Osteoblast (primary cell): ENCODE measurements around the gene ABHD12. TPM values are rescaled to one million over a fixed set of nuclear protein-coding genes. Genes with fewer than 3 reads are reported as not detected.
"Not testable (repeated sequence)": the region's sequence is repeated elsewhere in the genome, so short reads cannot be mapped to it uniquely, and the experiment has no call there.

Experiments
- DNase-seq: peaks from one replicate; pipeline ENCODE4 v3.0.0; 2011; ENCODE audit warnings: low spot score, mixed read lengths; ENCODE audit not compliant: insufficient read length; ENCODE audit errors: missing footprints
- H2AFZ ChIP-seq: 2 replicates; pipeline ENCODE4 v1.6.0; 2011; ENCODE audit warnings: mild to moderate bottlenecking, low read length
- H3K27ac ChIP-seq: 2 replicates; pipeline ENCODE4 v1.5.1; 2011; ENCODE audit warnings: mild to moderate bottlenecking, low read depth, low read length, moderate library complexity
- H3K27me3 ChIP-seq: 2 replicates; pipeline ENCODE4 v1.6.0; 2012; ENCODE audit warnings: mild to moderate bottlenecking, control low read depth, inconsistent platforms, low read length, moderate library complexity; ENCODE audit not compliant: insufficient read depth
- H3K36me3 ChIP-seq: 2 replicates; pipeline ENCODE4 v1.5.1; 2011; ENCODE audit warnings: mild to moderate bottlenecking, low read length, control low read depth, moderate library complexity; ENCODE audit not compliant: insufficient read depth
- H3K4me1 ChIP-seq: 2 replicates; pipeline ENCODE4 v1.5.1; 2011; ENCODE audit warnings: mild to moderate bottlenecking, low read length, control low read depth, moderate library complexity; ENCODE audit not compliant: insufficient read depth
- H3K4me2 ChIP-seq: 2 replicates; pipeline ENCODE4 v1.6.0; 2011; ENCODE audit warnings: mild to moderate bottlenecking, low read length; ENCODE audit not compliant: insufficient read depth
- H3K4me3 ChIP-seq: fragments of 200-600 bp; sonication (generic); 3 replicates; pipeline ENCODE4 v1.5.1; 2012; ENCODE audit warnings: mild to moderate bottlenecking, low read length, inconsistent platforms; ENCODE audit not compliant: insufficient read depth
- H3K79me2 ChIP-seq: 2 replicates; pipeline ENCODE4 v1.6.0; 2012; ENCODE audit warnings: mild to moderate bottlenecking, low read length, control low read depth, inconsistent platforms; ENCODE audit not compliant: insufficient read depth
- H3K9me3 ChIP-seq: 2 replicates; pipeline ENCODE4 v1.5.1; 2011; ENCODE audit warnings: low read depth, low read length, control low read depth
- H4K20me1 ChIP-seq: 2 replicates; pipeline ENCODE4 v1.6.0; 2012; ENCODE audit warnings: mild to moderate bottlenecking, low read length, control low read depth; ENCODE audit not compliant: insufficient read depth
- CTCF ChIP-seq: IDR thresholded peaks from 2 replicates; pipeline ENCODE4 v1.5.1; 2011; ENCODE audit warnings: mild to moderate bottlenecking, low read depth, low read length, moderate library complexity; ENCODE audit errors: extremely low read depth
- total RNA-seq: library from RNA; depleted of rRNA; stranded (reverse); fragments of >200 nt; gene quantifications from 2 replicates; pipeline ENCODE4 v1.2.3, GENCODE V29; 2012

Gene ABHD12
- total RNA-seq, 1 donor: 29.7 TPM

DNA sequence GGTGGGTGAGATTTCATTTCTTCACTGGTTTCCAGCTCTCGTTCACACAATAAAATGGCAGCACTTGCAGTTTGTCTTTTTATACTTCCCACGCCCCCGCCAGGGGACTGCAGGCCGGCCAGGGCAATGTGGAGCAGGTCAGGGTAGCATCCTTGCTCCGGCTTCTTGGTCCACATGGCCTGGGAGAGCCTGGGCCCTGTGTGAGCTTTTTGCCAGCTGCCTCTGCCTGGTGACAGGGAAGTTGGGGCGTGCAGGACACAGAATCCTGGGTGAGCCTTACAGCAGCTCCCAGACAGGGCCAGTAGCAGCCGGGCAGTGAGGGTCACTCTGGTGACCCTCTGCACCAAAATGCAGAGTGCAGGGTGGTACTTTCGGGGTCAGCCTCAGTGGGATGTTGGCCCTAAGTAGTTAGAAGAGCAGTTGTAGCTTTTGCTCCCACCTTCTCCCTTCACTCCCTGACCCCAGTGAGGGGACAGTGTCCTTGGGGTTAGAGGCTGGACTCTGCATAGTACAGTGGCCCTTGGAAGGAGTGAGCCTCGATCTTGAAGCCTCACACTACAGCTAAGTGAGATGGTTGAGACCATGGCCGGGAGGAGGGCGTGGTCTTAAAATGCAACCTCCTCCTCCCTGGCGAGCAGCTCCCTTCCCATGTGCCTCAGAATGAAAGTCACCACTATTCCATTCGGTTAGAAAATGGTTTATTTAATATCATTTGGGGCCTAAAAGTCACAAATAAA lies 119.0 kb downstream of the ABHD12 start:
- Histone ChIP-seq H3K79me2 (peaks cover 43% of the 10 kb centered on the region), H3K27me3 (no peaks in the 10 kb centered on the region), H3K9me3 (no peaks in the 10 kb centered on the region), H3K4me2 (no peak overlapping the region), H4K20me1 (peaks cover 9% of the 10 kb centered on the region), H3K4me3 (no peak overlapping the region), H3K36me3 (peaks cover 69% of the 10 kb centered on the region), H3K4me1 (no peaks in the 10 kb centered on the region), H3K27ac (no peak overlapping the region), H2AFZ (no peak overlapping the region)
- DNase-seq: peak; percentile 63
- TF ChIP-seq CTCF: no peak

DNA sequence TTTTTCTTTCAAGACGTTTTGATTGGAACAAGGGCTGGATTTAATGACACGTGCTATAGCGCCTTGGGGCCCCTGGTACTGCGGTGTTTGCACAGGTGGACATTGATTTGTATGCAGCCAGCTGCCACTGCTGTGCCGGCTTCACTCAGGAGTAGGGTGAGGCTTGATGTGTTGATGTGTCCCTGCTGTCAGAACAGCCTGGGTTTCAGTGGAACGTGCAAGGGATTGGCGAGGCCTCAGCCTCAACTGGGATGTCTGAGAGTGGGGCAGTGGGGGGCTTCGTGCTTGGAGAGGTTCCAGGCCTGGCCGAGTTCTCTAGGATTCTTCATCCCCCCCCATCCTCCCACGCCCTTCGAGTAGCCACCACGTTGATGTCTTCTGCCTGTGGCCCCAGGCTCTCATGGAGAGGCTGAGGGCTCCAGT lies 119.8 kb downstream of the ABHD12 start:
- no peak overlapping the region for H3K4me3 ChIP-seq
- peaks cover 66% of the 10 kb centered on the region for H3K36me3 ChIP-seq
- H3K27ac ChIP-seq: no peak overlapping the region
- H3K27me3 ChIP-seq: no peaks in the 10 kb centered on the region
- TF ChIP-seq CTCF: no peak
- no peak overlapping the region for H2AFZ ChIP-seq
- no peak overlapping the region for H3K4me2 ChIP-seq
- H3K9me3 ChIP-seq: no peaks in the 10 kb centered on the region
- peaks cover 7% of the 10 kb centered on the region for H4K20me1 ChIP-seq
- peaks cover 45% of the 10 kb centered on the region for H3K79me2 ChIP-seq
- DNase-seq: peak; percentile 56
- no peaks in the 10 kb centered on the region for H3K4me1 ChIP-seq

- Histone ChIP-seq H3K4me1 (no peaks in the 10 kb centered on the region), H3K27ac (no peak overlapping the region), H3K9me3 (no peaks in the 10 kb centered on the region), H3K36me3 (peaks cover 56% of the 10 kb centered on the region), H2AFZ (no peak overlapping the region), H3K79me2 (peaks cover 43% of the 10 kb centered on the region), H4K20me1 (peaks cover 4% of the 10 kb centered on the region), H3K4me3 (no peak overlapping the region), H3K4me2 (no peak overlapping the region), H3K27me3 (no peaks in the 10 kb centered on the region)
- peak; percentile 26 for DNase-seq
- TF ChIP-seq CTCF: no peak
These were observed 120.8 kb downstream of the ABHD12 start for GRCh38 chr20:25269833-25270170.

GRCh38 chr20:25269057-25269832 lies 121.4 kb downstream of the ABHD12 start:
- Histone ChIP-seq H2AFZ (no peak overlapping the region), H3K9me3 (no peaks in the 10 kb centered on the region), H3K27me3 (no peaks in the 10 kb centered on the region), H3K79me2 (peaks cover 44% of the 10 kb centered on the region), H3K36me3 (peaks cover 50% of the 10 kb centered on the region), H4K20me1 (peaks cover 4% of the 10 kb centered on the region), H3K4me1 (no peaks in the 10 kb centered on the region), H3K27ac (no peak overlapping the region), H3K4me3 (no peak overlapping the region), H3K4me2 (no peak overlapping the region)
- DNase-seq: peak; percentile 38
- no peak for TF ChIP-seq CTCF

GRCh38 chr20:25260770-25261437 lies 129.7 kb downstream of the ABHD12 start:
- not testable (repeated sequence) for DNase-seq, H2AFZ ChIP-seq, H3K4me2 ChIP-seq, H3K27me3 ChIP-seq, H3K4me3 ChIP-seq, H3K9me3 ChIP-seq, H3K4me1 ChIP-seq, H3K27ac ChIP-seq
- H3K79me2 ChIP-seq: peaks cover 53% of the 10 kb centered on the region
- H3K36me3 ChIP-seq: peaks cover 24% of the 10 kb centered on the region
- peaks cover 35% of the 10 kb centered on the region for H4K20me1 ChIP-seq
